Left lung (tissue), 10 donors: ENCODE measurements around the gene RPTOR. TPM values are rescaled to one million over a fixed set of nuclear protein-coding genes. Genes with fewer than 3 reads are reported as not detected.

Experiments
- ATAC-seq: fragments of 200-7000 bp; cut with Tn5 transposase; one replicate; pipeline ENCODE4 v1.9.1; 2020; ENCODE audit warnings: moderate library complexity
- DNase-seq, 4 donors: peaks; one replicate each; pipeline ENCODE4 v3.0.0-alpha.2; 2013 to 2020
- H3K27ac ChIP-seq, 2 donors: fragments of 200-600 bp; sonication (generic) in 1 of 2; one replicate each; pipeline versions ENCODE4 v1.5.0 to v1.8.0; 2020 to 2021
- H3K27me3 ChIP-seq, 2 donors: fragments of 200-600 bp; sonication (generic) in 1 of 2; one replicate each; pipeline versions ENCODE4 v1.5.0 to v1.8.0; 2020 to 2021
- H3K36me3 ChIP-seq, 2 donors: fragments of 200-600 bp; sonication (generic) in 1 of 2; one replicate each; pipeline versions ENCODE4 v1.5.0 to v1.8.0; 2020 to 2021
- H3K4me1 ChIP-seq, 2 donors: fragments of 200-600 bp; one replicate each; pipeline ENCODE4 v1.8.0; 2021
- H3K4me3 ChIP-seq, 2 donors: fragments of 200-600 bp; sonication (generic) in 1 of 2; one replicate each; pipeline versions ENCODE4 v1.5.0 to v1.8.0; 2020 to 2021; ENCODE audit warnings: mild to moderate bottlenecking in 1 of 2
- H3K9me3 ChIP-seq, 2 donors: fragments of 200-600 bp; sonication (generic) in 1 of 2; one replicate each; pipeline versions ENCODE4 v1.5.0 to v1.8.0; 2020 to 2021
- intact Hi-C, 2 donors: fragments of 100-400 bp; cut with DNase I; formaldehyde crosslinking; loops; one replicate each; pipeline versions ENCODE4 v1.11.2 to v1.14.2; 2022
- polyA plus RNA-seq, 6 donors: library from polyadenylated mRNA; unstranded; fragments of 120-200 nt; gene quantifications; one replicate each; pipeline ENCODE4 v1.2.1, GENCODE V29; 2013; ENCODE audit not compliant: insufficient read length in 6 of 6
- total RNA-seq, 2 donors: library from RNA; stranded (reverse); fragmentation: NEBNext Ultra II Directional; extraction: Animal tissue kit (Norgen Biotek cat#: 25700); gene quantifications; one replicate each; pipeline ENCODE4 v1.2.1, GENCODE V29; 2021
- TF ChIP-seq, protein P1 (sequence below), 2 donors: fragments of 200-600 bp; sonication (generic) in 1 of 2; IDR thresholded peaks; one replicate each; pipeline versions ENCODE4 v1.5.0 to v1.8.0; 2021; ENCODE audit warnings: antibody characterized with exemption in 2 of 2
- donor health status: DM: no; HTN: yes; CAD: no.
- donor health status: DM: no; HTN: no; CAD: no.

The RPTOR gene
- total and polyA plus RNA-seq, 8 donors = 14.2 to 39.2 (median 20.7) TPM

DNA sequence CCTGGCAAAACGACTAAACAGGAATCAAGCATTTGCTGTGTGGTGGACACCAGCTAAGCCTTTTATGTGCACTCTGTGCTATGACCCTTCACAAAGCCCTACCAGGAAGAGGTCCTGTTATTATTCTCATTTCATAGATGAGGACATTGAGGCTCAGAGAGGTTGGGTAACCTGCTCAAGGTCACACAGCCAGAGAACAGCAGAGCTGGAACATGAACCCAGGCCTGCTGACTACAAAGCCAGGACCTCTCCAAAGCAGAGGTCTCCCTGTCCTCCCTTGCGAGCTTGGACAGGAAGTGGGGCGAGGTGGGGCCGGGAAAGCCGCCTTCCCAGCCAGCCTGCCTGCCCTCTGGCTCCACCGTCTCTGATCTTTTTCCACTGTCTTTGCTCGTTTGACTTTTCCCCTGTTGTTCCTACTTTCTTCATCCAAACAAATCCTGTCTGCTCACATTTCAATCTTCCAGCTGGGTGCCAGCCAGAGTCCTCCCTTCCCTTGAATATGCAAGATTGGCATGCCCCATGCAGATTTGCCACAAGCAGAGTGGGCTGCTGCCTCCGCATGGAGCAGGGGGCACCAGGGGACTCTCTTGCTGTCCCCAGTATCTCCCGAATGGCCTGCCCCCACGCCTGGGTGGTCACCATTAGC lies 23.7 kb upstream of the RPTOR start:
- Histone ChIP-seq H3K4me3 (no peak overlapping the region), H3K36me3 (no peaks in the 10 kb centered on the region), H3K9me3 (no peaks in the 10 kb centered on the region), H3K27ac (no peak overlapping the region), H3K4me1 (no peaks in the 10 kb centered on the region), H3K27me3 (peaks cover 0 to 4% of the 10 kb centered on the region in 2 donors)
- intact Hi-C loops = no loop called here
- no peak for ATAC-seq
- TF ChIP-seq, protein P1, sequence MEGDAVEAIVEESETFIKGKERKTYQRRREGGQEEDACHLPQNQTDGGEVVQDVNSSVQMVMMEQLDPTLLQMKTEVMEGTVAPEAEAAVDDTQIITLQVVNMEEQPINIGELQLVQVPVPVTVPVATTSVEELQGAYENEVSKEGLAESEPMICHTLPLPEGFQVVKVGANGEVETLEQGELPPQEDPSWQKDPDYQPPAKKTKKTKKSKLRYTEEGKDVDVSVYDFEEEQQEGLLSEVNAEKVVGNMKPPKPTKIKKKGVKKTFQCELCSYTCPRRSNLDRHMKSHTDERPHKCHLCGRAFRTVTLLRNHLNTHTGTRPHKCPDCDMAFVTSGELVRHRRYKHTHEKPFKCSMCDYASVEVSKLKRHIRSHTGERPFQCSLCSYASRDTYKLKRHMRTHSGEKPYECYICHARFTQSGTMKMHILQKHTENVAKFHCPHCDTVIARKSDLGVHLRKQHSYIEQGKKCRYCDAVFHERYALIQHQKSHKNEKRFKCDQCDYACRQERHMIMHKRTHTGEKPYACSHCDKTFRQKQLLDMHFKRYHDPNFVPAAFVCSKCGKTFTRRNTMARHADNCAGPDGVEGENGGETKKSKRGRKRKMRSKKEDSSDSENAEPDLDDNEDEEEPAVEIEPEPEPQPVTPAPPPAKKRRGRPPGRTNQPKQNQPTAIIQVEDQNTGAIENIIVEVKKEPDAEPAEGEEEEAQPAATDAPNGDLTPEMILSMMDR (IDR thresholded peaks at IDR 0.05) = no peak
- DNase-seq = no peak

DNA sequence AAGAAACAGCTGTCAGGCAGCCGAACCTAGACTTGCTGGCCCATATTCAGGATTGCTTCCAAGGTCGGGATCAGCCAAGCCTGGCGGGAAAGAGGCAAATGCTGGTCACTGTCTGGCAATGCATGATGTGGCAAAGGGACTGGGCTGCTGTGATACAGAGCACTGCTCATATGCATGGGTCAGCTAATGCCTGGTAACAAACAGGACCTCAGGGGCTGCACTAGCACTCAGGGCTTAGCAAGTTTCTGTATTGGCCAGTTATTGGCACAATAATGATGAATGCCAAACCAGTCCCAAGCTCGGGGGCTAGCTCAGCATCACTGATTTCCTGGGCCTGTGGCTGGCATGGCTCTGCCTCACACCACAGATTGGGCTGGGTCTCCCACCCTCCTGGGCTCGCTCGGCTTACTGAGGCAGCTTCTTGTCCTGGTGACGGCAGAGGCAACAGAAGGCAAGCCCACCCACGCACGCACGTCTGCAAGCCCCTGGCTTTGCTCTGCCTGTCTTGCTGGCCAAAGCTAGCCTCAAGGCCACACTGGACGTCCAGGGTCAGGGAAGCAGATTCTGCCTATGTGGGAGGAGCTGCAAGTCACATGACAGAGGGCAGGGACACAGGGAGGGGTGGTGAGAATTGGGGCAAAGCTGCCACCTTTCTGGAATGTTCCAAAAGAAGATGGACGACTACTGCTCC lies 21.4 kb upstream of the RPTOR start:
- Histone ChIP-seq H3K36me3 (no peaks in the 10 kb centered on the region), H3K9me3 (no peaks in the 10 kb centered on the region), H3K27ac (no peak overlapping the region), H3K4me3 (no peak overlapping the region), H3K27me3 (peaks cover 0 to 21% of the 10 kb centered on the region in 2 donors), H3K4me1 (no peaks in the 10 kb centered on the region)
- intact Hi-C loops = no loop called here
- TF ChIP-seq, protein P1 (IDR thresholded peaks at IDR 0.05) = no peak
- no peak for DNase-seq
- no peak for ATAC-seq

DNA sequence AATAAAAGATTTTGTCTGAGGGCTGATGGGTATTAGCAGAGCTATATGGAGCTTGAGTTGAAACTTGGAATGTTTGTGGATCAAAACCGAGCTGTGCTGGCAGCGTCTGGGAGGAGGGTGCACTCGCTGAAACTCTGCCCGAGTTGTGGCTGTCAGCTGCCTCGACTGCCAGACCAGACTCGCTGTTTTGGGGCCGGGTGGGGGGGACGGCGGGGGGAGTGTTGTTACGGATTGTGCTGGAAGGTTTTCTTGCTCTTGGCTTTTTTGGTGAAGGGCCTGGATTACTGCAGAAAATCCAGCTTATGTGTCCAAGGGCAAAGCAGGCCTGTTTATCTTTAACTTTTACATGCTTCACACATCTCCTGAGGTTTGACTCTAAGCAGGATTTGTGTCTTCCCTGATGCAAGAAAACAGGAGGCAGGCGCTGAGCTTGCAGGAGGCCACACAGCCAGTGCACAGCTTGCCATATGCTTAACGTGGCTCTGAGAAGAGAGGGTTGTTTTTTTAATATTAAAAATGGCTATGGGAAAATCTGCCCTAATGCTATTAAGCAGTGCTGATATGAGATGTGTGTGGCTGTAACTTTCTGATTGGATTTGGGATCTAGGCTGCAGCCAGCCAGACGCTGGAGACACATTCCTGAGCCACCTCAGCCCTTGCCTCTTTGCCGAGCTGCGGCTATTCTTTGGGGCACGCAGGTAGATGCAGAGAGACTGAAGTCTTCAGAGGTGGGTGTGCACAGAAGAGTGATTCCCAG lies 20.5 kb upstream of the RPTOR start:
- ATAC-seq = no peak
- Histone ChIP-seq H3K27ac (no peak overlapping the region), H3K9me3 (no peaks in the 10 kb centered on the region), H3K4me3 (no peak overlapping the region), H3K27me3 (peaks cover 0 to 30% of the 10 kb centered on the region in 2 donors), H3K36me3 (no peaks in the 10 kb centered on the region), H3K4me1 (no peaks in the 10 kb centered on the region)
- TF ChIP-seq, protein P1 (IDR thresholded peaks at IDR 0.05) = no peak
- no peak for DNase-seq
- intact Hi-C loops = no loop called here

DNA sequence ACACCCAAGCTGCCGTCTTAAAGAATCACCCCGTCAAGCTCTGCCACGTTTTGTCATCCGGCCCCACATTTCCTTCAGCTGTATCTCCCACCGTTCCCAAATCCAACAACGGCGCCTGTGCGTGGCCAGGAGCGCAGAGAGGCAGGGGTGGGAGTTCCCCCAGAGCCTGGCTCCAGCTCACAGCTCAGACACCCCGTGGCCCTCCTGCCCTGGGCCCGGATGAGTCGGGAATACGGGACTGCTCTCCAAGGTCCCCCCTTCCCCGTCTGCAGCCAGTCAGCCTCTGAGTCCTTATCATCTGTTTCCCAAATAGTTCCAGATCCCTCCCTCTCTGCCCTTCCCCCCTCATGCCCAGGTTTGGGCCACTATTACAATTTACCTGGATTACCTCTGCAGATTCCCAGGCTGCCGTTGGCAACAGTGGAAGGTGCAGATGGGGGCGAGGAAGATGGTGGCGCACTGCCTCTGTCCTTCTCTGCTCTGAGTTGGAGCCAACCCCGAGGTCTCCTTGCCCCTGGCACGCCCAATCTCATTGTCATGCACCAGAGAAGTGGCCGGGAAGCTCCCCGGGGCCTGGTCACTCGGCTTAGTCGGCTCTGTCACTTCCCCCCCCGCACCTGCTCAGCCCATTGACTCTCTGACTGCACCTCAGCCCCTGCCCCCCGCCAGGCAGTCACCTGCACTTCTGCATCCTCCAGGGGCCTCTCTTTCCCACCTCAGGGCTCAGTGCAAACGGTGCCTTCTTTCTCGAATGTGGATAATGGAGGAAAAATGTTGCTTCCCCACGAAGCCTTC lies 18.3 kb upstream of the RPTOR start:
- Histone ChIP-seq H3K27me3 (peaks cover 0 to 43% of the 10 kb centered on the region in 2 donors), H3K36me3 (no peaks in the 10 kb centered on the region), H3K4me1 (no peaks in the 10 kb centered on the region), H3K27ac (no peak overlapping the region), H3K9me3 (no peaks in the 10 kb centered on the region), H3K4me3 (no peak overlapping the region)
- DNase-seq (no peak), ATAC-seq (no peak)
- TF ChIP-seq, protein P1 (IDR thresholded peaks at IDR 0.05) = no peak
- intact Hi-C loops = no loop called here
